Activated T-helper 1 cell treated with Interleukin-2 at 50 U/mL for 16 hours (primary cell): Measurements from ENCODE around the gene NELL2.
"Not testable (repeated sequence)": the region's sequence is repeated elsewhere in the genome, so short reads cannot be mapped to it uniquely, and the experiment has no call there.

Experiments used
- DNase-seq: peaks from one replicate; pipeline ENCODE4 v3.0.0-alpha.2; 2020; ENCODE audit warnings: low read depth

The NELL2 gene

GRCh38 chr12:44847888-44848702 lies 28.0 kb downstream of the NELL2 start:
- DNase-seq = peak; percentile 51

GRCh38 chr12:44847403-44847802 lies 28.7 kb downstream of the NELL2 start:
- no peak for DNase-seq

- DNase-seq = no peak
Observed at GRCh38 chr12:44846826-44847225, 29.3 kb downstream of the NELL2 start.

GRCh38 chr12:44842669-44843068 lies 33.4 kb downstream of the NELL2 start:
- no peak for DNase-seq

- DNase-seq = no peak
Observed at GRCh38 chr12:44839785-44840184, 36.3 kb downstream of the NELL2 start.

GRCh38 chr12:44837114-44837755 lies 38.9 kb downstream of the NELL2 start:
- no peak for DNase-seq

- DNase-seq = no peak
Observed at GRCh38 chr12:44835641-44836379, 40.3 kb downstream of the NELL2 start.

GRCh38 chr12:44834996-44835395 lies 41.1 kb downstream of the NELL2 start:
- not testable (repeated sequence) for DNase-seq

- no peak for DNase-seq
Observed at GRCh38 chr12:44833561-44833960, 42.6 kb downstream of the NELL2 start.

GRCh38 chr12:44830566-44831055 lies 45.5 kb downstream of the NELL2 start:
- no peak for DNase-seq

GRCh38 chr12:44829045-44829444 lies 47.1 kb downstream of the NELL2 start:
- DNase-seq = no peak

- no peak for DNase-seq
Observed at GRCh38 chr12:44827832-44828438, 48.2 kb downstream of the NELL2 start.

- not testable (repeated sequence) for DNase-seq
Observed at GRCh38 chr12:44821702-44822101, 54.4 kb downstream of the NELL2 start.

GRCh38 chr12:44819884-44820283 lies 56.2 kb downstream of the NELL2 start:
- no peak for DNase-seq

- DNase-seq = no peak
Observed at GRCh38 chr12:44817687-44818086, 58.4 kb downstream of the NELL2 start.

GRCh38 chr12:44816446-44817017 lies 59.6 kb downstream of the NELL2 start:
- no peak for DNase-seq

- DNase-seq = no peak
Observed at GRCh38 chr12:44812062-44812461, 64.1 kb downstream of the NELL2 start.

- no peak for DNase-seq
Observed at GRCh38 chr12:44804068-44804467, 72.0 kb downstream of the NELL2 start.

- DNase-seq = no peak
Observed at GRCh38 chr12:44795970-44796369, 80.1 kb downstream of the NELL2 start.

GRCh38 chr12:44788731-44789130 lies 87.4 kb downstream of the NELL2 start:
- no peak for DNase-seq

- no peak for DNase-seq
Observed at GRCh38 chr12:44780221-44780790, 95.8 kb downstream of the NELL2 start.

- DNase-seq = no peak
Observed at GRCh38 chr12:44779766-44780165, 96.3 kb downstream of the NELL2 start.
